GM18951 (cell line): ENCODE data around the gene TMEM186.
"Not testable (repeated sequence)": the region's sequence is repeated elsewhere in the genome, so short reads cannot be mapped to it uniquely, and the experiment has no call there.

Experiments
- POLR2A ChIP-seq: IDR thresholded peaks from 4 replicates; pipeline ENCODE4 v1.6.1; 2011; ENCODE audit warnings: mild to moderate bottlenecking; ENCODE audit not compliant: insufficient read length, insufficient read depth; ENCODE audit errors: extremely low read depth
- in situ Hi-C: fragments of 300-500 bp; cut with MboI; formaldehyde crosslinking; loops from one replicate; pipeline ENCODE4 v1.12.0; 2022; ENCODE audit warnings: low sequenced_read_pairs, mixed read lengths, inconsistent platforms; ENCODE audit not compliant: unreplicated experiment

The TMEM186 gene

DNA sequence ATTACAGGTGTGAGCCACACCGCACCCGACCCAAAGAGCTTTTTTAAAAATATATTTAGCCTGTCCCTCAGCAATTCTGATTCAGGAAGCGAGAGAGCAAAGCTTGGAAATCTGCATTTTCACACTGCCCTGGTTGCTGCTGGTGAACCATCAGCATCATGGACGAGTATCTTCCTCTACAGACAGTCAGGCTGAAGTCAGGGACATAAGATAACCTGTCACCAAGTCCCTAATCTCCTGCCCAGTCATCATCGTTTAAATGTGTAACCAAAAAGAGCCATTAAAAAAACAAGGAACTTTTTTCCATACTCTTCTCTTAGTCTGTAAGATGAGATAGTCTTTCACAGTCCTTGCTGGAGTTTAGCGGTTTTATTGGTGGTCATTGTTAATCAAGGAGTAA, 6.9 kb upstream of the TMEM186 start:
- no peak for TF ChIP-seq POLR2A
- in situ Hi-C loops, result no loop called here

DNA sequence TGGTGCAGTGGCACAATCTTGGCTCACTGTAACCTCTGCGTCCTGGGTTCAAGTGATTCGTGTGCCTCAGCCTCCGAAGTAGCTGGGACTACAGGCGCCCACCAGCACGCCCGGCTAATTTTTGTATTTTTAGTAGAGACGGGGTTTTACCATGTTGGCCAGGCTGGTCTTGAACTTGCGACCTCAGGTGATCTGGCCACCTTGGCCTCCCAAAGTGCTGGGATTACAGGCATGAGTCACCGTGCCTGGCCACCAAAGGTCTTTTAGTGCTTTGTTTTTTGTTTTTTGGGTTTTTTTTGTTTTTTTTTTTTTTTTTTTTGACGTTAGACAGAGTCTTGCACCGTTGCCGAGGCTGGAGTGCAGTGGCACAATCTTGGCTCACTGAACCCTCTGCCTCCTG, 6.3 kb upstream of the TMEM186 start:
- in situ Hi-C loops, result not testable (repeated sequence)

DNA sequence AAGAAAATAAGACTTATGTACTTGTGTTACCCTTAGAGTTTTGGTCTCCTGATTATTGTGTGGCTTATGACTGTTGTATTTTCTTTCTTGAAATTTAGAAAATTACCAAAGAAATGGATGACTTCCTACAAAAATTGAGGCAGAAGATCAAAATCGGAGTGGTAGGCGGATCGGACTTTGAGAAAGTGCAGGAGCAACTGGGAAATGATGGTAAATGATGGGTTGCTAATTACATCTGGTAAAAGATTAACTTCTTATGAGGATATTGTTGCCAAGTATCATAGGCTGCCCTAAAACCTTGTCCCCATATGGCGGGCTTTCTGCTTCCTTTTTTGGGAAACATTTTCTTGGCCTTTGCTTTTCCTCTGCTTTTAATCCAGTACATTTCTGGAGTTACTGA, 4.3 kb upstream of the TMEM186 start:
- in situ Hi-C loops, result no loop called here
- no peak for TF ChIP-seq POLR2A

DNA sequence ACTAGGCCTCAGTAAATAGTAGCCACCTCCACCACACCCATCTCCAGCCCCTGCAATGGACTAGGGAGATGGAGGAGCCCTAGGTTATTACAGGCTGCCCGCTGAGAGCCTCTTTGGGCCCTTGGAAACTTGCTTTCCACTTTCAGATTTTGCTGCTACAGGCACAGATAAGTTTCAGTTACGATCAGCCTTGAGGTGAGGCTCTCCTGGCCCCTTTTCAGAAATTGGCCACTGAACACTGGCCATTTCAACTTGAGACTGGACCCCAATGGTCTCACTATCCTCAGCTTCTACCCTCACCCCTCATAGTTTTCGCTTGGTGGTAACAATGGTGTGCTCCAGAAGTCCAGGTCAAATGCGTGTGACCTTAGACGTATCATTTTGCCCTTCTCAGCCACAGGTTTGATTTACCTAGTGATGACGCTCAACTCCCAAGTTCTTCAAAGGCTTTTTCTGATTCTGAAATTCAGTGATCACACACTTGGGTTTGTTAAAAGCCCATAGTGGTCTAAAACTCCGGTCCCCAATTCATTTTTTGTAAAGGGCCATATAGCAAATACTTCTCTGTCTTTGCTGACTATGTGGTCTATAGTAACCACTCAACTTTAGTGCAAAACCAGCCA, 1.2 kb upstream of the TMEM186 start:
- TF ChIP-seq POLR2A, result no peak
- in situ Hi-C loops, result loop anchor here (25.0 kb wide), 1 partner anchor 236 kb away; no protein-coding TSS in a partner anchor

DNA sequence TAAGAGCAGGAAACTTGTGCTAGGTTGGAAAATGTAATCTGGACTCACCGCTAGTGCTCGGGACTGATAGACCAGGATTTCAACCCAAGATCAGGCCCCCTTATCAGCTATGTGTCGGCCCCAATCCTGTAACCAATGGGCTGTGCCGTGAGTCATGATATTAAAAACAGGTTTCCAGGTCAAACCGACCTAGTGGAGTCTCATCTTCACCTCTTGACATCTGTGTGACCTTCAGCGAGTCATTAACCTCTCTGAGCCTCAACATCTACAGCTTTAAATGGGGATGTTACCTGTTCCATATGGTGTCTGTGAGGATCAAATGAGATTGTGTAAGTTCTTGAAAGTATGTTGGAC, 712 bp upstream of the TMEM186 start:
- no peak for TF ChIP-seq POLR2A
- in situ Hi-C loops, result loop anchor here (25.0 kb wide), 1 partner anchor 236 kb away; no protein-coding TSS in a partner anchor

DNA sequence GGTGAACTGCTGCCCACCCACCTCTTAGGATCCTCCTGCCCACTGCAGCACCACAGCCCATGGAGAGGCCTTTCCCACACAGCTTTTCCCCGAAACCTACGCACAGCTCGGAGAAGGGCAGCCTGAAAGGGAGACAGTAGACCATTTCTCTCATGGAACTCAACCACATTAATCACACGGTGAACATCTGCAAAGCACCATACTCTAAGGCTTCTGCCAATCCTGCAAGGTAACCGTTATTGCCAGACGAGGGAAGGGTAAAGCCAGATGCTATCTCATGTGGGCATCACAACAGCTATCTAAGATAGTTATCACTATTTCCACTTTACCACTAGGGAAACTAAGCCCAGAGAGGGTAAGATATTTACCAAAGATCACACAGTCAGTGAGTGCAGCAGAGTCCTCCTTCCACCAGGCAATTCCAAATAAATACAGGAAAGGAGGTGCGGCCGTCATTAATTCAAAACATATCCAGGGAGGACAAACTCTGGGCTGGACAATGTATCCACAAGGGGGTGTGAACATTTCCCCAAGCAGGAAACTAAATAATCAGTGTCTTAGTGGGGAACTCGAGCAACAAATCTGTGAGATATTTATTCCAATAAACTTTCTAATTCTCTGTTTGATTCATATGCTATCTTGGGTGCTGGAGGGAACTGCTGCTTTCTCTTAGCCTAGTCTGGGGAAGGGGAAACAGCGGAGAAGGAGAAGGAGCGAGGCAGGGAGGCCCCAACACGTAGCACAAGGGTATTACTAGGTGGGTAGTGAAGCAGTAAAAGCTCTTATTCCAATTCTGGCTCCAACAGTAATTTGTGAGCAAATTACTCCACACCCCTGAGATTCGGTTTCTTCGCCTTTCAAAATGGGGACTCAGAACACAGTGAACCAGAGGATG, 723 bp downstream of the TMEM186 start:
- in situ Hi-C loops, result loop anchor here (25.0 kb wide), 1 partner anchor 234 kb away; no protein-coding TSS in a partner anchor
- no peak for TF ChIP-seq POLR2A

DNA sequence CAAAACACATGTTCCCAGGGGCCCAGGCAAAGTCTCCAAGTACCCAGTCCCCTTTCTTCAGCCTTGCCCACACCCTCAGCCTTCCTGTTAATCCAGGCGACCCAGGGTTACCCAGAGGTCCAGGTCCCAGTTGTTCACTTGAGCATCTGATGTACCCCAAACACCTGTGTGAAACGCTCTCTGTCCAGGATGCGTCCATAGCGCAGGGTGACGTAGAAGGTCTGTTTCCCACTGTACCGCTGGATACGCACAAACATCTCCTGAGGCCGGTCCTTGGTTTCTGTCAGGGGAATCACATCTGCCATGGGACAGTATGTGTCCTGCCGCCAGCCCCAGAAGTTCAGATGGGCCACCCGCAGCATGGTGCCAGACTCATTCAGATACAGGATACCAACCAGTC, 1.6 kb downstream of the TMEM186 start:
- in situ Hi-C loops, result loop anchor here (25.0 kb wide), 1 partner anchor 234 kb away; no protein-coding TSS in a partner anchor
- no peak for TF ChIP-seq POLR2A

DNA sequence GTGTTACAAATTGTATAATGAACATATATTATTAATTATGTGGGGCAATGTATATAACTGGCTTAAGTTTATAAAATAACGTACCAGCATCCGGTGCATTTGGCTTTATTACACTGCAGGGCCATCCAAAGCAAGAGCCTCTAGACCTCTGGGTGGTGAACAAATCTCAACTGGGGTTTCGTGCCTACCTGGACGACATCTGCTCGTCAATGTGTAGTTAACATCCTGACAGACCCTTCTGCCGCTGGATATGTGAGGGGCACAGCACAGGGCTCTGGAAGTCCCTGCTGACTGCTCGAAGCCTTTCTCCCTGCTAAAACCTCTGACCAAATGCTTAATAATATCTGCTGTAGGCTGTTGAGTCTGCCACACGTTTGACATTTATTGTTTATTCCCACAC, 2.3 kb downstream of the TMEM186 start:
- no peak for TF ChIP-seq POLR2A
- in situ Hi-C loops, result loop anchor here (25.0 kb wide), 1 partner anchor 233 kb away; no protein-coding TSS in a partner anchor

DNA sequence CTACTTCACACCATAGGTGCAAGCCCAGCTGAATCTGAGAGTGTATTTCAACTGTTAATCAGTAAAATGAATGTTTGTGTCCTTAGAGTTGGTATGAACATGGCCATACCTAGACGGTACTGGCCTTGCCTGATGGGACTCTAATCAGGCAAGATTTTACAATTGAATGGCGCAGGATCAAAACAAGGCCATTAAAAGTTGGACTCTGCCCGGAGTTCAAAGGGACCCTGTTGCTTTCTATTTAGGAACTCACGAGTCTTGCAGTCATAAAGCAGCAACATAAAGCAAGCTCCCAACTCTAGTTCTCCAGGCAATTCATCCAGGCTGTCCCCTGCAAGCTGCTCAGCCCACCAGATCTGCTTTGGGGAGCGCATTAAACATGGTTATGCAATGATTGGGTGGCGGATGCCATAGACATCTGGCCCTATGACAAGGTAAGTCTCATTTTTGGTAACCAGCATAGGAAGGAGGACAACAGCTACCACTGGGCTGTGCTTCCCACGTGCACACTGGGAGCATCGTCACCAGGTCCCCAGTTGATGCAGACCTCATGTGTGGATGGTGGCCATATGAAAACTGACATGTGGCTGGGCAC, 8.8 kb downstream of the TMEM186 start:
- in situ Hi-C loops, result loop anchor here (25.0 kb wide), 1 partner anchor 226 kb away; no protein-coding TSS in a partner anchor
- TF ChIP-seq POLR2A, result no peak

DNA sequence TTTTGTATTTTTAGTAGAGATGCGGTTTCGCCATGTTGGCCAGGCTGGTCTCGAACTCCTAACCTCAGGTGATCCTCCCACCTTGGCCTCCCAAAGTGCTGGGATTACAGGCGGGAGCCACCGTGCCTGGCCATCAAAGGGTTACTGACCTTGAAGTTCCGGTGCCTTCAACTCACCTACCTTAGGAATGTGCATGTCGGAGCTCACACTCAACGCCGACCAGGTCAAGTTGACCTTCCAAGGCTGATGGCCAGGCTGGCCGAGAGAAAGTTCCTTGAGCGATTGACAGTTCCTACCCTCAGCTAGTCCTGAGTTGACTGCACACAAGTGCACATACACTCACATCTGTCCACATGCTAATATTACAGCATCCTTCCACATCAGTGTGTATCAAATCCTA, 11.1 kb downstream of the TMEM186 start:
- in situ Hi-C loops, result loop anchor here (25.0 kb wide), 1 partner anchor 224 kb away; no protein-coding TSS in a partner anchor

DNA sequence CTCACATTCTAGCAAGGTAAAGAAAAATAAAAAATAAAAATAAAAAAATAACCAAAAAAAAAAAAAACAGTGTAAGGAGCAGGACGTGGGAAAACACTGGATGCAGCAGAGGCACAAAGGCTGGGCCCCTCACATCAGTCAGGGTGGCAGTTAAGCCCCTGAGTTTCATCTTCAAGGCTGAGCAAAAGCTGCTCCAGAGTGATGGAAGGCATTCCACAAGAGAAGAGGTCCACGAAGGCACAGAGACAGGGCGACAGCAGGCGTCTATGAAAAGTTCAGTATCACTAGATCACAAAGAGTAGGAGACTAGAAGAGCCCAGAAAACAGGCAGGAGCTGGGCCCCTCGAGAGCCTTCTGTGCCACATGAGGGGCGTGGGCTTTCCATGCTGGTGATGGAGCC, 12.0 kb downstream of the TMEM186 start:
- in situ Hi-C loops, result loop anchor here (25.0 kb wide), 1 partner anchor 223 kb away; no protein-coding TSS in a partner anchor
- no peak for TF ChIP-seq POLR2A

DNA sequence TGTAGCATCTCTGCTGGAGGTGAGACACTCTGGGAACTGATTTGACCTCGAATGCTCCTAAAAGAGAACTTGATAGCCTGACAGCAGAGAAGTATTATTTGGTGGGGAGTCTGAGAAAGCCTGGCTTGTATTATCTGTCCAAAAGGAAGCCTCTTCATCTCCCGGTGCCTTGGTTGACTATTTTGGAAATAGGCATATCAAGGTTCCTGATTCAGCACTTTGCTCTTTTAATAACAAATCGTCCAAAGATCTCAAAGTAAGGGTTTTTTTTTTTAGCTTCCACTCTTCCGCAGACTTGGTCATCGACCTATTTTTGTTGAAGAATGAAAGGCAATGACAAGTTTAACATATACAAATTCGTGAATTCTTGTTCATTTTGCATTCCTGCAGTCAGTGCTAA, 14.8 kb downstream of the TMEM186 start:
- no peak for TF ChIP-seq POLR2A

DNA sequence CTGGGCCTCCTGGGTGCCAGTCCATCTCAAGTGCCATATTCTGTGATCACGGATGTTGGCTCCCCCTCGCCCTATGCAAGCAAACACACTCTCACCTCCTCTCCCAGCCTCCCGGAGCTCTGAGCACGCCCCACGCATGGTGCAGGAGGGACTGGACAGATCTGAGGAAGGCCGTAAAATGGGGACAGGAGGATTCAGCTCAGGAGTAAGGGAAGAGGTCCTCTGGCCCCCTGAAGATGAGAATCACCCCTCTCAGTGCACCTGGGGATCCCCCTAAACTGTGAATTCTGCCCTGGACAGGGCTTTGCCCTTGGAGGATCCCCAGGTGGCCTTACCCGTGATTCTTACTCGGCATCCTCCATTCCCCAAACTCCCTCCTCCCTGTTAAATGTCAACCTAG, 15.6 kb downstream of the TMEM186 start:
- in situ Hi-C loops, result loop anchor here (25.0 kb wide), 1 partner anchor 219 kb away; no protein-coding TSS in a partner anchor
- no peak for TF ChIP-seq POLR2A

More for the DNA sequence above, 14.8 kb downstream of the TMEM186 start:
- in situ Hi-C loops, result loop anchor here (25.0 kb wide), 1 partner anchor 220 kb away; no protein-coding TSS in a partner anchor
